ENCODE data around the gene COL27A1.
"Not testable (repeated sequence)": the region's sequence is repeated elsewhere in the genome, so short reads cannot be mapped to it uniquely, and the experiment has no call there.

Gene COL27A1

GRCh38 chr9:114119242-114120191 lies 35.8 kb upstream of the COL27A1 start:
- Mint-ChIP-seq H3K4me1 (no peaks in the 10 kb centered on the region), H3K4me3 (no peak overlapping the region)

GRCh38 chr9:114120192-114121014 lies 34.9 kb upstream of the COL27A1 start:
- Mint-ChIP-seq H3K4me1 (no peaks in the 10 kb centered on the region), H3K36me3 (no peaks in the 10 kb centered on the region), H3K9me3 (peaks cover 3% of the 10 kb centered on the region), H3K4me3 (no peak overlapping the region), H3K27ac (no peak overlapping the region), H3K27me3 (peaks cover 17% of the 10 kb centered on the region)
- no peak for DNase-seq (ENCODE audit: low spot score in 2 of 2)
- no peak for ATAC-seq (ENCODE audit: low read depth)

More at GRCh38 chr9:114119242-114120191, 35.8 kb upstream of the COL27A1 start:
- H3K9me3 Mint-ChIP-seq = peaks cover 3% of the 10 kb centered on the region
- ATAC-seq (ENCODE audit: low read depth) = no peak
- DNase-seq (ENCODE audit: low spot score in 2 of 2) = no peak
- peaks cover 17% of the 10 kb centered on the region for H3K27me3 Mint-ChIP-seq
- no peak overlapping the region for H3K27ac Mint-ChIP-seq
- no peaks in the 10 kb centered on the region for H3K36me3 Mint-ChIP-seq

- no peak overlapping the region for H3K27ac Mint-ChIP-seq
- ATAC-seq (ENCODE audit: low read depth) (no peak), DNase-seq (ENCODE audit: low spot score in 2 of 2) (no peak)
- peaks cover 3% of the 10 kb centered on the region for H3K9me3 Mint-ChIP-seq
- H3K27me3 Mint-ChIP-seq = peaks cover 20% of the 10 kb centered on the region
- no peaks in the 10 kb centered on the region for H3K36me3 Mint-ChIP-seq
- no peaks in the 10 kb centered on the region for H3K4me1 Mint-ChIP-seq
- H3K4me3 Mint-ChIP-seq = no peak overlapping the region
These were observed 33.9 kb upstream of the COL27A1 start for GRCh38 chr9:114121227-114122135.

GRCh38 chr9:114122136-114123027 lies 33.0 kb upstream of the COL27A1 start:
- H3K27me3 Mint-ChIP-seq = peaks cover 21% of the 10 kb centered on the region
- peaks cover 2% of the 10 kb centered on the region for H3K36me3 Mint-ChIP-seq
- no peak overlapping the region for H3K4me3 Mint-ChIP-seq
- no peak for ATAC-seq (ENCODE audit: low read depth)
- H3K27ac Mint-ChIP-seq = no peak overlapping the region
- DNase-seq (ENCODE audit: low spot score in 2 of 2) = no peak
- peaks cover 6% of the 10 kb centered on the region for H3K9me3 Mint-ChIP-seq
- H3K4me1 Mint-ChIP-seq = no peaks in the 10 kb centered on the region

- H3K27me3 Mint-ChIP-seq = peaks cover 18% of the 10 kb centered on the region
- no peak for DNase-seq (ENCODE audit: low spot score in 2 of 2)
- H3K9me3 Mint-ChIP-seq = peaks cover 10% of the 10 kb centered on the region
- H3K4me3 Mint-ChIP-seq = no peak overlapping the region
- peaks cover 2% of the 10 kb centered on the region for H3K36me3 Mint-ChIP-seq
- H3K27ac Mint-ChIP-seq = no peak overlapping the region
- no peak for ATAC-seq (ENCODE audit: low read depth)
- no peaks in the 10 kb centered on the region for H3K4me1 Mint-ChIP-seq
These were observed 32.0 kb upstream of the COL27A1 start for GRCh38 chr9:114123031-114123977.

- peaks cover 17% of the 10 kb centered on the region for H3K27me3 Mint-ChIP-seq
- no peak for DNase-seq (ENCODE audit: low spot score in 2 of 2)
- ATAC-seq (ENCODE audit: low read depth) = no peak
- peaks cover 11% of the 10 kb centered on the region for H3K9me3 Mint-ChIP-seq
- no peak overlapping the region for H3K4me3 Mint-ChIP-seq
- no peaks in the 10 kb centered on the region for H3K4me1 Mint-ChIP-seq
- peaks cover 2% of the 10 kb centered on the region for H3K36me3 Mint-ChIP-seq
- no peak overlapping the region for H3K27ac Mint-ChIP-seq
These were observed 31.2 kb upstream of the COL27A1 start for GRCh38 chr9:114124138-114124537.

GRCh38 chr9:114124666-114125475 lies 30.5 kb upstream of the COL27A1 start:
- DNase-seq (ENCODE audit: low spot score in 2 of 2) (no peak), ATAC-seq (ENCODE audit: low read depth) (no peak)
- peaks cover 19% of the 10 kb centered on the region for H3K27me3 Mint-ChIP-seq
- H3K27ac Mint-ChIP-seq = no peak overlapping the region
- peaks cover 2% of the 10 kb centered on the region for H3K36me3 Mint-ChIP-seq
- no peaks in the 10 kb centered on the region for H3K4me1 Mint-ChIP-seq
- no peak overlapping the region for H3K4me3 Mint-ChIP-seq
- peaks cover 11% of the 10 kb centered on the region for H3K9me3 Mint-ChIP-seq

- Mint-ChIP-seq H3K9me3 (peaks cover 9% of the 10 kb centered on the region), H3K27ac (no peak overlapping the region), H3K4me3 (no peak overlapping the region), H3K36me3 (peaks cover 2% of the 10 kb centered on the region), H3K4me1 (no peaks in the 10 kb centered on the region), H3K27me3 (peaks cover 17% of the 10 kb centered on the region)
- DNase-seq (ENCODE audit: low spot score in 2 of 2) (no peak), ATAC-seq (ENCODE audit: low read depth) (no peak)
These were observed 29.8 kb upstream of the COL27A1 start for GRCh38 chr9:114125476-114126013.

- peaks cover 19% of the 10 kb centered on the region for H3K27me3 Mint-ChIP-seq
- no peak for ATAC-seq (ENCODE audit: low read depth)
- no peak overlapping the region for H3K27ac Mint-ChIP-seq
- peaks cover 2% of the 10 kb centered on the region for H3K36me3 Mint-ChIP-seq
- H3K4me1 Mint-ChIP-seq = no peaks in the 10 kb centered on the region
- no peak overlapping the region for H3K4me3 Mint-ChIP-seq
- DNase-seq (ENCODE audit: low spot score in 2 of 2) = no peak
- peaks cover 7% of the 10 kb centered on the region for H3K9me3 Mint-ChIP-seq
These were observed 28.9 kb upstream of the COL27A1 start for GRCh38 chr9:114126247-114127060.

- H3K4me1 Mint-ChIP-seq = not testable (repeated sequence)
- H3K27me3 Mint-ChIP-seq = peaks cover 24% of the 10 kb centered on the region
These were observed 26.6 kb upstream of the COL27A1 start for GRCh38 chr9:114128759-114129158.

More at GRCh38 chr9:114128759-114129158, 26.6 kb upstream of the COL27A1 start:
- H3K27ac Mint-ChIP-seq; H3K4me3 Mint-ChIP-seq; H3K9me3 Mint-ChIP-seq; ATAC-seq (ENCODE audit: low read depth); DNase-seq (ENCODE audit: low spot score in 2 of 2); H3K36me3 Mint-ChIP-seq: not testable (repeated sequence)
